Measurements from ENCODE around the gene EPHA8. TPM values are rescaled to one million over a fixed set of nuclear protein-coding genes. Genes with fewer than 3 reads are reported as not detected.

Gene EPHA8
- total and polyA plus RNA-seq, 2 of the 4 experiments (the other 2 are of a cell fraction), result not detected

- no TSS peak for BruUV-seq (replicated peaks)
- dilution Hi-C loops (cut with HindIII; ENCODE audit: low sequenced_read_pairs, unreplicated experiment) (no loop called here), intact Hi-C loops (cut with micrococcal nuclease) (no loop called here), in situ Hi-C loops (cut with MboI; ENCODE audit: low sequenced_read_pairs) (no loop called here)
- CTCF ChIA-PET, result no interaction called here
- no peaks in the 10 kb centered on the region for H3K9me3 ChIP-seq (ENCODE audit: control insufficient read depth, insufficient read depth, low read length)
- ATAC-seq (ENCODE audit: low read depth), result no peak
- H2BK5ac ChIP-seq (ENCODE audit: low read depth, low read length, poor library complexity, severe bottlenecking), result no peak overlapping the region
- WGBS, 2 experiments (ENCODE audit: extremely low coverage in 2 of 2, insufficient read length in 1 of 2), result 48% methylated on average over 4 of the region's 22 CpGs; no CpG with 5 or more reads in 1 of the 2 experiments
- no peak overlapping the region for H2BK15ac ChIP-seq (ENCODE audit: low read depth, low read length)
- H2AK9ac ChIP-seq (replicated peaks; ENCODE audit: low read depth, low read length, poor library complexity), result no peak overlapping the region
- no peak overlapping the region for H2BK20ac ChIP-seq (ENCODE audit: low read depth, low read length)
- no peaks in the 10 kb centered on the region for H3K4me1 ChIP-seq (ENCODE audit: control insufficient read depth, insufficient read depth, low read length)
- H3K4me2 ChIP-seq (ENCODE audit: low read depth, low read length), result no peak overlapping the region
- H3K4me3 ChIP-seq (ENCODE audit: insufficient read depth, low read depth, low read length), result no peak overlapping the region
- 0 out of 2 replicates have a peak, but pooled peaks cover 3% of the 10 kb centered on the region for H4K20me1 ChIP-seq (ENCODE audit: insufficient read depth, low read length)
- H2AK5ac ChIP-seq (ENCODE audit: low read depth, low read length), result no peak overlapping the region
- no peak overlapping the region for H4K91ac ChIP-seq (ENCODE audit: insufficient read depth, low read depth, low read length)
- no peak for DNase-seq
- no peak overlapping the region for H3K23ac ChIP-seq (ENCODE audit: low read depth, low read length)
- POLR2A ChIA-PET (ENCODE audit: unreplicated experiment), result interaction anchor here (0.6 kb wide), 1 partner anchor 20 kb away, joined by 5 read pairs; no protein-coding TSS in a partner anchor
- no peak overlapping the region for H3K18ac ChIP-seq (ENCODE audit: low read depth, low read length)
- no peak overlapping the region for H4K8ac ChIP-seq (ENCODE audit: low read depth in 2 of 2, low read length in 2 of 2)
- H2BK120ac ChIP-seq (ENCODE audit: low read depth, low read length), result no peak overlapping the region
- H3K79me1 ChIP-seq (ENCODE audit: low read depth in 1 of 2, low read length in 2 of 2), result no peaks in the 10 kb centered on the region
- H3K27me3 ChIP-seq (ENCODE audit: control insufficient read depth, insufficient read depth, low read length), result peaks cover 61% of the 10 kb centered on the region
- H4K5ac ChIP-seq (ENCODE audit: low read depth, low read length), result no peak overlapping the region
- no peaks in the 10 kb centered on the region for H3K9me1 ChIP-seq (ENCODE audit: insufficient read depth, low read length)
- TF ChIP-seq POLR2A (IDR thresholded peaks at IDR 0.05; ENCODE audit: low read depth, low read length), result no peak
- no peak for TF ChIP-seq MXI1 (IDR thresholded peaks at IDR 0.05; ENCODE audit: borderline replicate concordance, low read depth, low read length)
- no peak for TF ChIP-seq CEBPB (IDR thresholded peaks at IDR 0.05; ENCODE audit: low read depth, low read length)
- no peak overlapping the region for H3K9ac ChIP-seq (ENCODE audit: low read depth, low read length)
- H3K36me3 ChIP-seq (ENCODE audit: control insufficient read depth, insufficient read depth, low read length), result no peaks in the 10 kb centered on the region
- no peak overlapping the region for H3K56ac ChIP-seq (ENCODE audit: extremely low read depth, insufficient read depth, low read length)
- H3K14ac ChIP-seq (replicated peaks; ENCODE audit: low read depth, low read length), result no peak overlapping the region
- H3K4ac ChIP-seq (ENCODE audit: low read depth, low read length), result no peak overlapping the region
- no peak overlapping the region for H3K27ac ChIP-seq (ENCODE audit: insufficient read depth, low read length)
- no peak overlapping the region for H2AFZ ChIP-seq (replicated peaks; ENCODE audit: low read length, poor library complexity)
Observed at GRCh38 chr1:22600071-22600816, 37.0 kb downstream of the EPHA8 start.
